Activated CD4-positive, alpha-beta T cell treated with anti-CD3 and anti-CD28 coated beads, Interleukin-2, amount 10 ng/mL, durations not matched to agents 24 days and 14 days (primary cell): Measurements from ENCODE around the gene MED26. TPM values are rescaled to one million over a fixed set of nuclear protein-coding genes. Genes with fewer than 3 reads are reported as not detected.

ENCODE experiments used
- DNase-seq: peaks from one replicate; pipeline ENCODE4 v3.0.0; 2022
- H3K27ac Mint-ChIP-seq: one replicate; pipeline ENCODE4 v1.8.0; 2022; ENCODE audit warnings: mild to moderate bottlenecking, mixed read lengths
- H3K27me3 Mint-ChIP-seq: one replicate; pipeline ENCODE4 v1.8.0; 2022; ENCODE audit warnings: mixed read lengths
- H3K36me3 Mint-ChIP-seq: one replicate; pipeline ENCODE4 v1.8.0; 2022; ENCODE audit warnings: low read depth, mild to moderate bottlenecking, mixed read lengths
- H3K4me1 Mint-ChIP-seq: one replicate; pipeline ENCODE4 v1.8.0; 2021; ENCODE audit warnings: mixed read lengths
- H3K4me3 Mint-ChIP-seq: one replicate; pipeline ENCODE4 v1.8.0; 2022; ENCODE audit warnings: mild to moderate bottlenecking, moderate library complexity, mixed read lengths
- H3K9me3 Mint-ChIP-seq: one replicate; pipeline ENCODE4 v1.8.0; 2021; ENCODE audit warnings: mixed read lengths
- intact Hi-C: fragments of 100-400 bp; cut with micrococcal nuclease; formaldehyde crosslinking; loops from one replicate; pipeline ENCODE4 v1.15.1; 2023
- total RNA-seq: library from RNA; stranded (reverse); gene quantifications from 2 replicates; pipeline ENCODE4 v1.2.3, GENCODE V29; 2022

Gene MED26
- total RNA-seq, 1 donor from 2014 or later: 15.5 TPM

DNA sequence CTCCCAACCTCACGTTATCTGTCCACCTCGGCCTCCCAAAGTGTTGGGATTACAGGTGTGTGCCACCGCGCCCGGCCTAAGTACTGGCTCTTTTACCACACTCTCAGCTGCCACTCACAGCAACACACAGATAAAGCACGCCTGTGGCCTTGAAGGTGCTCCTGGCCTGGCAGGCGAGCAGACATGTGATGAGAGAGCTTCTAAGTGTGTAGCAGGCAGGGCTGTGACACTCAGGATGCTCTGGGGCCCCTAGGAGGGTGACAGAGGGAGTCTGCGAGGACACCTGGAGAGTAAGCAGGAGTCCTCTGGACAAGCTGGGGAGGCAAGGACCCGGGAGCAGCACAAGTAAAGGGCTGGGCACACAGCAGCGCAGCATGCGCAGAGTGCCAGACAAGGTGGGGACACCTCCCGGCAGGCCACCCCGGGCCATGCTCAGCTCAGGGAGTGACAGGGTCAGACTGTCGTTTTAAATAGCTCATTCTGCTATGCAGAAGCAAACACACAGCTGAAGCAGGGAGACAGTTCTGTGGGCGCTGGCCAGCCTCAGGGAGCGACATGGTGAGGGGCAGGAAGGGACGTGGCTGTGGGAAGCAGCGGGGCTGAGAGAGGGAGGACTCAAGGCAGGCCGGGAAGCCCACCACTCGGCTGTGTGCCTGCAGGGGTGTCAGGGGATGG, 26.5 kb downstream of the MED26 start:
- no peak for DNase-seq
- H3K4me3 Mint-ChIP-seq: no peak overlapping the region
- no peaks in the 10 kb centered on the region for H3K27me3 Mint-ChIP-seq
- peaks cover 30% of the 10 kb centered on the region for H3K4me1 Mint-ChIP-seq
- H3K9me3 Mint-ChIP-seq: no peaks in the 10 kb centered on the region
- H3K27ac Mint-ChIP-seq: no peak overlapping the region
- H3K36me3 Mint-ChIP-seq: peaks cover 7% of the 10 kb centered on the region
- intact Hi-C loops: no loop called here

DNA sequence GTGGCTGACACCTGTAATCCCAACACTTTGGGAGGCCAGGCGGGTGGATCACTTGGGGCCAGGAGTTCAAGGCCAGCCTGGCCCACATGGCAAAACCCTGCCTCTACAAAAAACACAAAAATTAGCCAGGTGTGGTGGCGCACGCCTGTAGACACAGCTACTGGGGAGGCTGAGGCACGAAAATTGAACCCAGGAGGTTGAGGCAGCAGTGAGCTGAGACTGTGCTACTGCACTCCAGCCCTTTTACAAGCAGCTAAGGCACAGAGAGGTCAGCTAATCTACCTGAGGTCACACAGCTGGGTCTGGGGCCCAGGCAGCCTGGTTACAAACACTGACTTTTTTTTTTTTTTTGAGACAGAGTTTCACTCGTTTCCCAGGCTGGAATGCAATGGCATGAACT, 27.2 kb downstream of the MED26 start:
- Mint-ChIP-seq H3K4me1 (peaks cover 34% of the 10 kb centered on the region), H3K27me3 (no peaks in the 10 kb centered on the region), H3K4me3 (no peak overlapping the region), H3K9me3 (no peaks in the 10 kb centered on the region), H3K36me3 (peaks cover 7% of the 10 kb centered on the region), H3K27ac (no peak overlapping the region)
- no peak for DNase-seq
- intact Hi-C loops: no loop called here

DNA sequence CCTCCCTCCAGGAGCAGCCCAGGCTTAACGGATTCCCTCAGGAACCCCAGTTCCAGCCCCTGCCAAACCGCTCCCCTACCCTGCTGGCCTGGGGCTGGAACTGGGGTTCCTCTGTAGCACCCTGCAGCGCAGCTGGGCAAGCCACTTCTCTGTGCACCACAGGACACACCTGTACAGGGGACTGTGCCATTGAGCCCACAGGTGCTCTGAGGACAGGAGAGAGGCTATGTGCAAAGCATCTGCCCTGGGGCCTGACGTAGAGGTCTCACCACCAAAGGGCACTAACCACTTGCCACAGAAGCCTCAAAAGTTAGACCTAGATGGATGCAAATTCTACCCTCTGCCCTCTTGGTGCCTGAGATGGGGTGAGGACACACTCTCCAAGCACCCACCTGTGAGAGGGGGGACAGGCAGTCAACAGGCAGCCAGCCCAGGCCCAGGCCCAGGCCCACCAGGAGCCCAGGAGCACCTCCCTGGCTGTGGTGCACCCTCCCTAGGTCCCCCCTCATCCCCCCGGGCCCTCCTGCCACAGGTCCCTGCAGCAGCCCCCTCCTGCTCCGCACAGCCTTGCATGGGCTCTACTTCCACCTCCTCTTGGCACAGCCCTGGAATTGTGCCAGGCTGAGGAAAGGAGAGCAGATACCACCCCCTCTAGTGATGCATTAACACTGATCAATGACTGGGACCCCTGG, 28.2 kb downstream of the MED26 start:
- H3K9me3 Mint-ChIP-seq: no peaks in the 10 kb centered on the region
- intact Hi-C loops: no loop called here
- no peak overlapping the region for H3K27ac Mint-ChIP-seq
- DNase-seq: no peak
- no peak overlapping the region for H3K4me3 Mint-ChIP-seq
- H3K27me3 Mint-ChIP-seq: no peaks in the 10 kb centered on the region
- H3K4me1 Mint-ChIP-seq: peaks cover 36% of the 10 kb centered on the region
- H3K36me3 Mint-ChIP-seq: peaks cover 4% of the 10 kb centered on the region

DNA sequence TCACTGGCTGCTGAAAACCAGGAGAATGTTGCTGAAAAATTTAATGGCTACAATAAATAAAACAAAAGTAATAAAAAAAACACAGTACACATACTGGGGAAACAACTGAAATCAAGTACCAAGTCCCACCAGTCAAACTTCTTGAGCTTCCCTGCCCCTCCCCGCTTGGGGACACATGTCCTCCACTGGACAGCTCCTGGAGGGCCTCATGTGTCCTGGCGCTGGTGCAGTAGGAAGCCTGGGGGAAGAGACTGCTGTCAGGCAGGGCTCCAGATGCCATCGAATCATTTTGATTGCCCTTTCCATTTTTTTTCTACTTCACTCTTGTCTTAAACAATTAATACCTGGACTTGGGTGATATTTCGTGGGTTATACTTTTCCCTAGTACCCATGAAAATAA, 29.2 kb downstream of the MED26 start:
- H3K4me1 Mint-ChIP-seq: peaks cover 42% of the 10 kb centered on the region
- no peak overlapping the region for H3K27ac Mint-ChIP-seq
- intact Hi-C loops: no loop called here
- H3K36me3 Mint-ChIP-seq: peaks cover 4% of the 10 kb centered on the region
- DNase-seq: no peak
- H3K27me3 Mint-ChIP-seq: no peaks in the 10 kb centered on the region
- H3K9me3 Mint-ChIP-seq: no peaks in the 10 kb centered on the region
- H3K4me3 Mint-ChIP-seq: no peak overlapping the region

DNA sequence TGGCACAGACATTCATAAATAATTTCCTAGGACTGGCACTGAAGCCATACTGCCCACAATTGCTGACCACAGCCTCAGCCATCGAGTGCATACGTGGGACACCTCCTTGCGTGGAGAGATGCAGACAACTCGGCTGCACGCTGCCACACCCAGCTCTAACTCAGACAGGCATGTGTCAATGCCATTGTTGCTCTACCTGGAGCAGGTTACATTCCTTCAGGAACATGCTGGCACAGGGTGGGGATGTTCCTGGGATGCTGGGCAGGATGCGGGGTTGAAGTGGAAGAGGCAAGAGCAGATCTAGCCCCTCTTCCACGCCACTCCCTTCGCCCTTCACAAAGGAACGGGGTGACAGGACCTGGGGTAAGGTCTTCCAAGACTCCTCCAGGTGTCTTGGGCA, 31.6 kb downstream of the MED26 start:
- intact Hi-C loops: no loop called here
- H3K36me3 Mint-ChIP-seq: peaks cover 4% of the 10 kb centered on the region

DNA sequence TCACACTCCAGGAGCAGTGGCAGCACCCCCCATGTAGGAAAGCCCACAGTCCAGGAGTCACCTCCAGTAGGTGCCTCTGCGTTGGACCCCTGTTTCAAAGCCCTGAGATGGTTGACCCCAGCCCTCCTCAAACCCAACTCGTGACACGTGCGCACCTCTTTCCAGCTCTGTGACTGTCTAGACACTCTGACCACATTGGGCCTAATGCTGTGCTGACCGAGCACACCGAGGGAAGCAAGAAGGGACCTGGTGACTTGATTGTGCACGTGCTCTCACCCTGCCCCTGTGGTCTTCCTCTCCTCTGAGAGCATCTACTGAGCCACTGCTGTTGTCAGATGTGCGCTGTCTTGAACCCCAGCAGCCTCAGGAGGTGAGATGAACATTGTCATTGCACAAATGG, 32.9 kb downstream of the MED26 start:
- peak overlapping the region; percentile 76 for H3K27ac Mint-ChIP-seq
- no peak for DNase-seq
- H3K4me1 Mint-ChIP-seq: peaks cover 57% of the 10 kb centered on the region

More for the DNA sequence above, 31.6 kb downstream of the MED26 start:
- Mint-ChIP-seq H3K27me3 (no peaks in the 10 kb centered on the region), H3K27ac (no peak overlapping the region), H3K4me1 (peaks cover 56% of the 10 kb centered on the region), H3K4me3 (no peak overlapping the region), H3K9me3 (no peaks in the 10 kb centered on the region)
- no peak for DNase-seq

DNA sequence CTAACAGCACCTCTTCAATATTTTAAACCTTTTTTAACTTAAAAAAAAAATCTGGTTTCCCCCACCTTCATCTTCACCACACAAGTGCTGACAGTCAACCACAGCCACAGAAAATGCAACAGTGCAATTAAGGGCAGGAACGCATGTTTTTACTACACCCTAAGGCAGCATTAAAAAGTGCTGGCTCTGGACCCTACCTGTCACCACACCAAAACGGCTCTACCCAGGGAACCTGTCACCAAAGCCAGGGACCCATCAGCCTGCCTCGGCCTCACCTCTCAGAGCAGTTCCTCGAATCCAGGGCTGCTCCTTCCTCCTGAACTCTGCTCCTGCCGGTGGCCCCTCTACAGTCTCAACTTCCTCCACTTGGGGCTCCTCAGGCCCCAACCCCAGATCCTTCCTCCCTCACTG, 33.3 kb downstream of the MED26 start:
- intact Hi-C loops: no loop called here
- Mint-ChIP-seq H3K27me3 (no peaks in the 10 kb centered on the region), H3K4me1 (peaks cover 61% of the 10 kb centered on the region), H3K27ac (peak overlapping the region; percentile 76), H3K9me3 (no peaks in the 10 kb centered on the region), H3K4me3 (peak overlapping the region; percentile 75), H3K36me3 (peaks cover 4% of the 10 kb centered on the region)
- peak; percentile 81 for DNase-seq

More for the DNA sequence above, 32.9 kb downstream of the MED26 start:
- intact Hi-C loops: no loop called here
- Mint-ChIP-seq H3K27me3 (no peaks in the 10 kb centered on the region), H3K9me3 (no peaks in the 10 kb centered on the region), H3K36me3 (peaks cover 4% of the 10 kb centered on the region), H3K4me3 (peak overlapping the region; percentile 75)

DNA sequence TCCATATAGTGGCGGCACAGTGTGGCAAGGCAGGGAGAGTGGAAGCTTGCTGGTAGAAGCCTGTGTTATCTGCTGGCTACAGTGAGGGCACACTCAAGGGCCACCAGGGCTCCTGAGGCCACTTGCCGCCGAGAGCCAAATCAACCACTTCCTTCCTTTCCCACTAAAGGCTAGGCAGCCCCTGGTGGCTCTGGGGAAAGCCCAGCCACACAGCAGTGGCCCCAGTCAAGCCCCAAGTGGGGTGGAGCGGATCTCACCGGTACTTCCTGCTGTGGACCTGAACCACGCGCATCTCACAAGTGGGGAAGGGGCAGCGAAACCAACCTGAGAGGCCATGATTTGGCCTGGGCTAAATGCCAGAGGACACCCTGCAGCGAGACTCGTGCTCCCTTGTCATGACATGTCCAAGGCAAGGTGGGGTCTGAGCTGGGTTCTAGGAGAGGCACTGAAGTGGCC, 33.8 kb downstream of the MED26 start:
- H3K9me3 Mint-ChIP-seq: no peaks in the 10 kb centered on the region
- H3K27me3 Mint-ChIP-seq: no peaks in the 10 kb centered on the region
- H3K4me1 Mint-ChIP-seq: peaks cover 67% of the 10 kb centered on the region
- H3K27ac Mint-ChIP-seq: peak overlapping the region; percentile 87
- intact Hi-C loops: no loop called here
- peaks cover 4% of the 10 kb centered on the region for H3K36me3 Mint-ChIP-seq
- DNase-seq: peak; percentile 88
- peak overlapping the region; percentile 75 for H3K4me3 Mint-ChIP-seq

DNA sequence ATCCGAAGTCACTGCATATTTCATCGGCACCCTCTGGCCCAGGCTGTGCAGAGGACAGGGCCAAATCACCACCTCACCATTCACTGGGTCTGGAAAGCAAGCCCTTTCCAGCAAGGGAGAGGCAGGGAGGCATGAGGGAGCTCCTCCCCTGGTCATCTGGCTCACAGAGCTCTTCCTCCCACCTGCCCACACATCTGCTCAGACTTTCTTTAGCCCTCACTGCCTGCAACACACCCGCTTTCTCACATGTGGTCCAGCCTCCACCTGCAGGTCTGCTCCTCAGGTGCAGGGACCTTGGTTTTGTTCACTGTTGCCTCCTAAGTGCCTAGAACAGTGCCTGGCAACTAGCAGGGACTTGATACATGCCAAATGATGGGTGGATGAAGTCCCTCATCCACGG, 34.8 kb downstream of the MED26 start:
- peaks cover 75% of the 10 kb centered on the region for H3K4me1 Mint-ChIP-seq
- H3K4me3 Mint-ChIP-seq: no peak overlapping the region
- no peaks in the 10 kb centered on the region for H3K27me3 Mint-ChIP-seq
- H3K27ac Mint-ChIP-seq: no peak overlapping the region
- H3K36me3 Mint-ChIP-seq: peaks cover 2% of the 10 kb centered on the region
- intact Hi-C loops: no loop called here
- no peak for DNase-seq
- H3K9me3 Mint-ChIP-seq: no peaks in the 10 kb centered on the region

DNA sequence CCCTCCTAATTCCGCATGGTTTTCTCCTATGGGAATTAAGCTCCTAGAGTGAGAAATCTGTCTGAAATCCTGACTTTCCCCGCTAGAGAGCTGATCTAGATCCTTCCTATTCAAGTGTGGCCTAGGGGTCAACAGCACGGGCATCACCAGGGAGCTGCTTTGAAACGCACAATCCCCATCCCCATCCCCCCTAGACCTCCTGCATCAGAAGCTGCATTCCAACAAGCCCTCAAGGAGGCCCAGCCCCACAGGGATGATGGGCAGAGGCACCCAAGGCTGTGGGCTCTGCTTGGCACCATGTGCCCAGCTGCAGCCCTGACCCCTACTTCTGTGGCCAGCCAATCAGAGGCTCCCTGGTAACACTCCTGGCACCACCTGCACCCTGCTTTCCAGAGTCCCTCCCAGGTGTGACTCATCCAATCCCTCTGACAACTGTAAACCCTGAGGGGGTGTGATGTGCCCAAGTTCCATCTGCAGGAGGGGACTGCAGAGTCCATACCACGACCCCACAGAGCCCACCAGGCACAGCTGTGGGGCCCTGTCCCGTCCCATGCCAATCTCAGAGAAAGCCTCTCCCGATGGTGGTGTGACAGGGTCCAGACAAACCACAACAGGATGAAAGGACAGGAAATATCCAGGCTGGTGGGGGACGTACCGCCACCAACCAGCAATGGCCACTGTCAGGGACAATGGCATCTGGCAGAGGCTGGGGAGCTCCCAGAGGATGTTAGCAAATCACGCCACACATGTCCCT, 36.0 kb downstream of the MED26 start:
- Mint-ChIP-seq H3K4me1 (peaks cover 77% of the 10 kb centered on the region), H3K9me3 (no peaks in the 10 kb centered on the region), H3K4me3 (no peak overlapping the region), H3K27ac (no peak overlapping the region), H3K27me3 (no peaks in the 10 kb centered on the region), H3K36me3 (no peaks in the 10 kb centered on the region)
- intact Hi-C loops: no loop called here
- DNase-seq: no peak

DNA sequence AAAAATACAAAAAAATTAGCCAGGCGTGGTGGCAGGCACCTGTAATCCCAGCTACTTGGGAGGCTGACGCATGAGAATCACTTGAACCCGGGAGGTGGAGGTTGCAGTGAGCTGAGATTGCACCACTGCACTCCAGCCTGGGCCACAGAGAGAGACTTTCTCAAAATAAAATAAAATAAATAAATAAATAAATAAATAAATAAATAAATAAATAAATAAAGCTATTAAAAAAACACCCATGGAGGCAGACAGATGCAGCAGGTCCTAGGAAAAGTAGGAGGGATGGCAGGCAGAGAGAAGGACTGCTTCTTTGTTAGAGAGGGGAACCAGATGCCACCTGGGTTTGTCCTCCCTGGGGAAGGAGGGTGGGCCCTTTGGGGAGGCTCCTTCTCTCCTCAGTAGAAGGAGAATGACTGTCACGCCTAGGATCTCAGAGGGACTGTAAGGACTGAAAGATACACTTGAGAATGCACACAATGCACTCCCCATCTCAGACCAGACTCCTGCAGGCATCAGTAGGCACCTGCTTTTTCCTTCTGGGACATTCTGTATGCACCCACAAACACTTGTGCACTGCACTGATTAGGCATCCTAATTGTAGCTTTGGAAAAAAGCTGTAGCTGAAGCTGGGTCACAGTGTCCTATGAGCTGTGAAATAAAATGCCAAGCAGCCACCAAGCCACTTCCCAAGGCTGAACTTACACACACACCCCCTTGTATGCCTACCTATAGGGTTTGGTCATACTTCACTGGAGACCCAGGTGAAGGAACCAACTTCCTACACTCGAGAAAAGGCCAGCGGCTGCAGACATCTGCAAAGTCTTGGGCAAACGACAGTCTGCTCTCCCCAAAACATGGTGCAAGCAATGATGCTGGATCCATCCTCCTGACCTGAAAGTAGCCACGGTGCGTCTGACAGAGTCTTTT, 36.9 kb downstream of the MED26 start:
- intact Hi-C loops: no loop called here
- no peak for DNase-seq
- no peaks in the 10 kb centered on the region for H3K36me3 Mint-ChIP-seq
- H3K4me1 Mint-ChIP-seq: peaks cover 76% of the 10 kb centered on the region
- no peaks in the 10 kb centered on the region for H3K9me3 Mint-ChIP-seq
- no peak overlapping the region for H3K27ac Mint-ChIP-seq
- H3K27me3 Mint-ChIP-seq: no peaks in the 10 kb centered on the region
- no peak overlapping the region for H3K4me3 Mint-ChIP-seq

DNA sequence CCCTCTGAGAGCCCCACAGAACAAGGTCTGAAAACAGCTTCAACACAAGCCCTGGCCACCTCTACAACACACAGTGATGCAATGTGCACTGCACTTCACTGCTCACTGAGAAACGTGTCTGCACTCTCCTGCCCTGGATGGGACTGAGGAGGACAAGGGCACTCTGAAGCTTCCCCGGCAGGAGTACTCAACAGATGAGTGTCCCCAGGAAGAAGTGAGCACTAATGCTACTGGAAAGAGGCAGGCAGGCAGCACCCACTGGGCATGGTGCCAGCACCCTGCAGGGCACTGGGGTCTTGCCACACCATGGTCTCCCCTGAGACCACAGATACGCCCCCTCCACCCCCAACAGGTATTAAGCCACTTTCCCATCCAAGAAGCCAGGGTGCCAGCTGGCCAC, 38.1 kb downstream of the MED26 start:
- H3K9me3 Mint-ChIP-seq: no peaks in the 10 kb centered on the region
- intact Hi-C loops: no loop called here
- H3K4me3 Mint-ChIP-seq: no peak overlapping the region
- H3K27ac Mint-ChIP-seq: peak overlapping the region; percentile 41
- DNase-seq: peak; percentile 59
- peaks cover 6% of the 10 kb centered on the region for H3K36me3 Mint-ChIP-seq
- peaks cover 76% of the 10 kb centered on the region for H3K4me1 Mint-ChIP-seq
- H3K27me3 Mint-ChIP-seq: no peaks in the 10 kb centered on the region

DNA sequence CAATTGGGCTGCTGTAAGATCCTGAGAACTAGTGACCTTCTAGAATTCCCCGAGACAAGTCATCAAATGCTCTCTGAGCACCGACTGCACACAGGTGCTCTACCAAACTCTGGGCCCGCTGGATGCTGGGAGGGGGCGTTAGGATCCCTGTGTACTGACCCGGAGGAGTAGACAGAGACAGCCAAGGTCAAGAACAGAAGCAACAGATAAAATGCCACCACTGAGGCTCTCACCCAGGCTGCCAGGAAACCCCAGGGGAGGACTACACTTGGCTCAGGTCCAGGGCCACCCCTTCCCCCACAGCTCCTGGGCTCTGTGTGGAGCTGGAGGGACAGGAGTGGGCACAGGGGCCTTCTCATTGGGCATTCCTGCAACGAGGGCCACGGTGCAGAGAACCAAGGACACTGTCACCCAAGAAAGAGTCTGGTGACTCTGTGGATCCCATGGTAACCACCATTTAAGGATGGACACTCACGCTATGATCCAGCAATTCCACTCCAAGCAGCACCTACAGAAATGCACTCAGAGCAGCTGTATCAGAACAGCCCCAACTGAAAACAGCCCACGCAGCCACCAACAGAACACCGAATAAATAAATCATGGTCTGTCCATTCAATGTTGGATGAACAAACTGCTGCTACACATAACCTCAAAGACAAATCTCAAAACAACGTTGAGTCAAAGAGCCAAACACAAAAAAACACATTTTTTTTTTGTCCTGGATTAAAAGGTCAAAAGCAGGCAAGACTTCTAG, 39.0 kb downstream of the MED26 start:
- no peak for DNase-seq
- H3K27me3 Mint-ChIP-seq: no peaks in the 10 kb centered on the region
- no peaks in the 10 kb centered on the region for H3K9me3 Mint-ChIP-seq
- peak overlapping the region; percentile 96 for H3K27ac Mint-ChIP-seq
- peaks cover 75% of the 10 kb centered on the region for H3K4me1 Mint-ChIP-seq
- peak overlapping the region; percentile 87 for H3K4me3 Mint-ChIP-seq
- intact Hi-C loops: no loop called here
- H3K36me3 Mint-ChIP-seq: peaks cover 6% of the 10 kb centered on the region
